Stomach (tissue), 9 donors: ENCODE results near the gene SLC25A41. TPM values are rescaled to one million over a fixed set of nuclear protein-coding genes. Genes with fewer than 3 reads are reported as not detected.

Source experiments
- DNase-seq, 2 donors: peaks; one replicate each; pipeline versions ENCODE4 v3.0.0 to v3.0.0-alpha.2; 2013 to 2019
- H3K27ac ChIP-seq, 5 donors: fragments of 200-600 bp in 4 of 5; sonication (generic) in 4 of 5; one replicate each; pipeline ENCODE4 v1.5.1; 2013 to 2019; ENCODE audit warnings: mild to moderate bottlenecking in 1 of 5, moderate library complexity in 1 of 5
- H3K27me3 ChIP-seq, 3 donors: fragments of 200-600 bp; sonication (generic); one replicate each; pipeline ENCODE4 v1.5.1; 2017 to 2019; ENCODE audit warnings: mixed run types in 1 of 3
- H3K36me3 ChIP-seq, 4 donors: fragments of 200-600 bp; sonication (generic); 1 replicate in 3 of 4; 2 replicates in 1 of 4; pipeline ENCODE4 v1.5.1; 2016 to 2019
- H3K4me1 ChIP-seq, 4 donors: fragments of 200-600 bp; sonication (generic); one replicate each; pipeline ENCODE4 v1.5.1; 2016 to 2019
- H3K4me3 ChIP-seq, 4 donors: fragments of 200-600 bp; sonication (generic) in 3 of 4; one replicate each; pipeline ENCODE4 v1.5.1; 2016 to 2019; ENCODE audit warnings: mild to moderate bottlenecking in 1 of 4
- H3K9me3 ChIP-seq, 4 donors: fragments of 200-600 bp; sonication (generic); one replicate each; pipeline ENCODE4 v1.5.1; 2016 to 2019
- CTCF ChIP-seq, 7 experiments: fragments of 450-650 bp in 4 of 7; fragments of 200-600 bp in 3 of 7; sonication (generic) in 3 of 7; IDR thresholded peaks; one replicate each; pipeline ENCODE4 v1.5.1; 2016 to 2019; ENCODE audit warnings: antibody characterized with exemption in 7 of 7, control low read depth in 2 of 7, mild to moderate bottlenecking in 1 of 7
- EP300 ChIP-seq: sonication (generic); formaldehyde crosslinking; IDR thresholded peaks from one replicate; pipeline ENCODE4 v1.6.1; 2017; ENCODE audit warnings: antibody characterized with exemption
- POLR2A ChIP-seq, 4 donors: fragments of 450-650 bp; IDR thresholded peaks; one replicate each; pipeline ENCODE4 v1.6.1; 2016; ENCODE audit warnings: antibody characterized with exemption in 4 of 4, control low read depth in 2 of 4, mild to moderate bottlenecking in 1 of 4, moderate library complexity in 1 of 4
- POLR2AphosphoS5 ChIP-seq, 3 donors: sonication (generic); formaldehyde crosslinking; IDR thresholded peaks; one replicate each; pipeline ENCODE4 v1.6.1; 2016; ENCODE audit warnings: antibody characterized with exemption in 3 of 3
- WGBS, 5 donors: extraction: QIAGEN DNeasy Blood & Tissue Kit in 3 of 5; methylation state at CpG; one replicate each; pipeline versions ENCODE4 v1.1.5 to v1.1.7; 2013 to 2018; 5-methylcytosine and 5-hydroxymethylcytosine counted together
- intact Hi-C: fragments of 100-400 bp; cut with DNase I; formaldehyde crosslinking; loops from one replicate; pipeline ENCODE4 v1.15.1; 2023; ENCODE audit warnings: low total_unique reads
- polyA plus RNA-seq, 3 donors: library from polyadenylated mRNA; stranded (reverse); fragments of 200-250 nt; gene quantifications; one replicate each; pipeline ENCODE4 v1.2.3, GENCODE V29; 2013
- total RNA-seq, 5 donors: library from RNA; depleted of rRNA; stranded (reverse); fragments of >200 nt; gene quantifications; one replicate each; pipeline versions ENCODE4 v1.1.0 to v1.2.3, GENCODE V29; 2014 to 2016
- donor health status: healthy with polysubstance abuse.
- donor health status: Bipolar disorder and iron deficiency.
- donor health status: healthy.

Gene SLC25A41
- total and polyA plus RNA-seq, 8 donors = 0.80 to 4.9 TPM; not detected in 6

GRCh38 chr19:6381030-6381750 is 52.4 kb downstream of the SLC25A41 start:
- no peak for DNase-seq
- no peak for TF ChIP-seq CTCF (IDR thresholded peaks at IDR 0.05)
- no peak for TF ChIP-seq EP300
- TF ChIP-seq POLR2AphosphoS5 (IDR thresholded peaks at IDR 0.05) = no peak
- Histone ChIP-seq H3K4me1 (peaks cover 0 to 22% (median 3%) of the 10 kb centered on the region in 4 donors), H3K4me3 (no peak overlapping the region), H3K9me3 (no peaks in the 10 kb centered on the region), H3K36me3 (peaks cover 52 to 84% (median 80%) of the 10 kb centered on the region in 4 donors), H3K27me3 (no peaks in the 10 kb centered on the region), H3K27ac (no peak overlapping the region)
- intact Hi-C loops = no loop called here
- WGBS, 5 donors = 96 to 97% (median 97%) methylated on average over 37 to 40 of the region's 40 CpGs

DNA sequence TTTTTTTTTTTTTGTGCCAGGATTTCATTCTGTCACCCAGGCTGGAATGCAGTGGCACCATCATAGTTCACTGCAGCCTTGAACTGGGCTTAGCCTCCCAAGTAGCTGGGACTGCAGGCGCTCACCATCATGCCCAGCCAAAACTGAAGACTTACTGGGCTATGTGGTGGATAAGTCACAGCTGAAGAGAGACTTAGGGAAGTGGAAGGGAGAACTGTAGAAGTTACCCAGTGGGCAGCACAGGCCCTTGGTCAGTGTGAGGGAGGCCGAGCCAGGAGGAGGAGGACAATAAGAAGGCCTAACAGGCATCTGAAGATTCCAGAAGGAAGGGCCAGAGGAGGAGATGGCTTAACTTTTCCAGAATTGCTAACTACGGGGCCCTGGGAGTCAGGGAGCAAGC is 53.8 kb downstream of the SLC25A41 start:
- WGBS, 5 donors = 76 to 99% (median 95%) methylated on average over 3 of the region's 3 CpGs
- Histone ChIP-seq H3K4me1 (peaks cover 0 to 35% (median 5%) of the 10 kb centered on the region in 4 donors), H3K27me3 (no peaks in the 10 kb centered on the region), H3K9me3 (no peaks in the 10 kb centered on the region), H3K4me3 (no peak overlapping the region), H3K36me3 (peaks cover 48 to 84% (median 76%) of the 10 kb centered on the region in 4 donors), H3K27ac (no peak overlapping the region)
- no peak for DNase-seq
- intact Hi-C loops = no loop called here
- TF ChIP-seq POLR2AphosphoS5 (IDR thresholded peaks at IDR 0.05) = no peak
- no peak for TF ChIP-seq EP300
- no peak for TF ChIP-seq POLR2A (IDR thresholded peaks at IDR 0.05)
- no peak for TF ChIP-seq CTCF (IDR thresholded peaks at IDR 0.05)

- Histone ChIP-seq H3K27ac (no peak overlapping the region), H3K4me1 (peaks cover 8 to 48% (median 14%) of the 10 kb centered on the region in 4 donors), H3K27me3 (no peaks in the 10 kb centered on the region), H3K36me3 (peaks cover 44 to 79% (median 69%) of the 10 kb centered on the region in 4 donors), H3K4me3 (no peak overlapping the region), H3K9me3 (no peaks in the 10 kb centered on the region)
- 71 to 85% (median 82%) methylated on average over 9 of the region's 9 CpGs for WGBS, 5 donors
- no peak for DNase-seq
- TF ChIP-seq EP300 (no peak), POLR2AphosphoS5 (IDR thresholded peaks at IDR 0.05) (no peak), CTCF (IDR thresholded peaks at IDR 0.05) (no peak), POLR2A (IDR thresholded peaks at IDR 0.05) (no peak)
- intact Hi-C loops = no loop called here
These were observed 55.1 kb downstream of the SLC25A41 start for GRCh38 chr19:6378486-6378885.

DNA sequence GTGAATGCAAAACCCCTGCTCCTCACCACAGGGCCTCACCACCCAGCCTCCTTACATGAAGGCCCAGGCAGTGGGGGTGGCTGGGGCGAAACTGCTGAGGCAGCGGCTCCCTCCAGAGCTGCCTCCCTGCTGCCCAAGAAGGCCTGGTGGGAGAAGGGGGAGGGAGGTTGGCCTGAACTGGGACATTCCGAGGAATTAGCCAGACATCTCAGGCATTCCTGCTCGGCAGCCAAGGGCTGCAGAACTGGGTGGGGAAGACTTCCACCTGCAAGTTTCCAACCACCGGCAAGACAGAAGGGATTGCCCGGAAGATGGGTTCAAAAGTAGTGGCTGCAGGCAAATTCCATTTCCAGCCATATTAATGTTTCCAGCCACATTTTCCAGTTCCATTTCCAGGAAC is 55.5 kb downstream of the SLC25A41 start:
- peak in 1 of 2 donors; percentile 61 for DNase-seq
- intact Hi-C loops = no loop called here
- Histone ChIP-seq H3K9me3 (no peaks in the 10 kb centered on the region), H3K36me3 (peaks cover 39 to 74% (median 65%) of the 10 kb centered on the region in 4 donors), H3K4me3 (no peak overlapping the region), H3K27ac (no peak overlapping the region), H3K27me3 (no peaks in the 10 kb centered on the region), H3K4me1 (peaks cover 10 to 49% (median 16%) of the 10 kb centered on the region in 4 donors)
- TF ChIP-seq POLR2A (IDR thresholded peaks at IDR 0.05) (no peak), POLR2AphosphoS5 (IDR thresholded peaks at IDR 0.05) (no peak), EP300 (no peak), CTCF (IDR thresholded peaks at IDR 0.05) (no peak)
- 54 to 67% (median 58%) methylated on average over 6 of the region's 6 CpGs for WGBS, 5 donors
